Right renal cortex interstitium (tissue), 3 donors: ENCODE measurements around the gene DDX54. TPM values are rescaled to one million over a fixed set of nuclear protein-coding genes. Genes with fewer than 3 reads are reported as not detected.
"Not testable (repeated sequence)": the region's sequence is repeated elsewhere in the genome, so short reads cannot be mapped to it uniquely, and the experiment has no call there.

Experiments
- DNase-seq, 3 donors: peaks; one replicate each; pipeline ENCODE4 v3.0.0-alpha.2; 2013; ENCODE audit warnings: low read depth in 3 of 3, low spot score in 2 of 3
- polyA plus RNA-seq, 3 donors: library from polyadenylated mRNA; unstranded; fragments of 120-200 nt; gene quantifications; one replicate each; pipeline ENCODE4 v1.2.1, GENCODE V29; 2013; ENCODE audit not compliant: insufficient read length in 3 of 3

DDX54 gene
- polyA plus RNA-seq, 3 donors: 62.5 to 74.2 (median 64.0) TPM

DNA sequence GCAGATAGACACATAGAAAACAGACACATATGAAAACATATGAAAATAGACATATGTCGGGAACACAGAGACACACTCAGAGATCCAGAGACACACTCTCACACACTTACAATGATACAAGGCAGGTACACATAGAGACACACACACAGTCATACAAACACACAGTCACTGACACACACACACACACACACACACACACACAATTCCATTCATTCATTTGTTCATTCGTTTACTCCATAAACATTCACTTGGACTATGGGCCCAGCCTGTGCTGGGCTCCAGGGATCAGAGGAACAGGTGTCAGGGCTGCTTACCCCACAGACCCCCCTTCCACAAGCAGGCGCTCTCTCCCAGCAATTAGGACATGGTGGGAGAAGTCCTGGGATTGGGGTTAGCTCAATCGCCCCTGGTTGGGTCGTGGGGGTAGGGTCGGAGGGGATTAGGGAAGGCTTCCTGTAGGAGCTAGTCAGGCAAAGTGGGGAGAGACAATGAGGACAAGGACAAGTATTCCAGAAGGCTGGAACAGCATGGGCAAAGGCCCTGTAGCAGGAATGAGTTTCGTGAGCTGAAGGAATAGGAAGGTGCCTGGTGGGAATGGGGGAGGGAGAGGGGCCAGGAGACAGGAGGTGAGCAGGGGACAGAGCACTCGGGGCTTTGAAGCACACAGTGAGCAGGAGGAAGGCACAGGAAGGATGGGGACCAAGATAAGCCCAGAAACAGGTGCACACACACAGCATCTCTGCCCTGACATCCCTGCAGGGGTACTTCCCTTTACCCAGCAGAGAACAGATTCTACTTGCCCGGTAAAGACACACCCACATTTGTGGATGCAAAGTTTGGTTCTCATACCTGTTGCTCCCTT is 56.2 kb downstream of the DDX54 start:
- DNase-seq: no peak

- no peak for DNase-seq
Observed at GRCh38 chr12:113127791-113128199, 57.5 kb downstream of the DDX54 start.

DNA sequence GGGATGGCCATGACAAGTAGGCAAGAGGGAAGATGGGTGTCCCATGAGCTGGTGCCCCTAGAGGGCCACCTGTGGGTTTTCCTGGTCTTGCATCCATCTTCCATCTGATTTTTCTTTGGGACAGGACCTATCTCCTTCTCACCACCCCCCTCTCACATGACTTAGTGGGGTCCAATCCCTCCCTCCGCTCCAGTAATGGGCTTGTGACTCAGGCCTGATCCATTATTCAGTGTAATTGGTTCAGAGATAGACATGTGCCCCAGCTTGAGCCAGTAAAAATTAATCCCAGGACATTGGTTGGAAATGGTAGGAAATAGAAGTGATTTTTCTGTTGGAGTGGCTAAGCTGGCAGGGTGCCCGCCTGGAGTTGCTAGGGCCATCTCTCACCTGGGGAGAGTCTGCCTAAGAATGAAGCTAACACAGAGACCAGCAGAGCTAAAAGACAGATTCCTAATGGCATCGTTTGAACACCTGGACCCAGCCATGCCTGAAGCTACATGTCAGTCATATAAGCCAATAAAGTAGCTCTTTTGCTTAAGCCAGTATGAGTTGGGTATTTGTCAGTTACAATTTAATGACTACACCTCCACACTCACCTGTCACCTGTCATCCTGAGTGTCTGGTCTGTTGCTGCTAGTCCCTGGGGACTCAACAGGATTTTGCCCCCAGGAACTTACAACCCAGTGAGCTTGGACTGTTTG is 64.5 kb downstream of the DDX54 start:
- no peak for DNase-seq

- DNase-seq: no peak
Observed at GRCh38 chr12:113119980-113120669, 65.2 kb downstream of the DDX54 start.

DNA sequence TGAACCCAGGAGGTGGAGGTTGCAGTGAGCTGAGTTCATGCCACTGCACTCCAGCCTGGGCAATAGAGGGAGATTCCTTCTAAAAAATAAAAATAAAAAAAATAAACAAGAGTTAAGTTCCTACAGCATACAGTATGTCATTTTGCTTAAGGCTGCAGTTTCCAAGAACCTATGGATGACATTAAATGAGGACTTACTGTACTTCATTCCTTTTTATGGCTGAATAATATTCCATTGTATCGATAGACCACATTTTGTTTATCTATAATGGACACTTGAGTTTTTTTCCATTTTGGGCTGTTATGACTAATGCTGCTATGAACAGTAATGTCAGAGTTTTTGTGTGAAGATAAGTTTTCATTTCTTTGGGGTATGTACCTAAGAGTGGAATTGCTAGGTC is 67.1 kb downstream of the DDX54 start:
- DNase-seq: no peak

DNA sequence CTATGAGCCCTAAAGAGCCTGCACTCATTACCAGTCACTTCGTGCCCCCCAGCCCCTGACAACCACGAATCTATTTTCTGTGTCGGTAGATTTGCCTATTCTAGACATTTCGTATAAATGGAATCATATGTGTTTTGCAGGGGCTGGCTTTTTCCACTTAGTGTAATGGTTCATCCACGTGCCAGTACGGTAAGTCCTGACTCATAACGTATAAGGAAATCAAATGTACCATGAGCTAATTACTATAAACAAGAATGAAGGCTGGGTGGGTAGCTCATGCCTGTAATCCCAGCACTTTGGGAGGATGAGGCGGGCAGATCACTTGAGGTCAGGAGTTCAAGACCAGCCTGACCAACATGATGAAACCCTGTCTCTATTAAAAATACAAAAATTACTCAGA is 67.6 kb downstream of the DDX54 start:
- DNase-seq: not testable (repeated sequence)

- no peak for DNase-seq
Observed at GRCh38 chr12:113116875-113117274, 68.4 kb downstream of the DDX54 start.

- DNase-seq: no peak
Observed at GRCh38 chr12:113115455-113116126, 69.7 kb downstream of the DDX54 start.

GRCh38 chr12:113114447-113115178 is 70.7 kb downstream of the DDX54 start:
- no peak for DNase-seq

DNA sequence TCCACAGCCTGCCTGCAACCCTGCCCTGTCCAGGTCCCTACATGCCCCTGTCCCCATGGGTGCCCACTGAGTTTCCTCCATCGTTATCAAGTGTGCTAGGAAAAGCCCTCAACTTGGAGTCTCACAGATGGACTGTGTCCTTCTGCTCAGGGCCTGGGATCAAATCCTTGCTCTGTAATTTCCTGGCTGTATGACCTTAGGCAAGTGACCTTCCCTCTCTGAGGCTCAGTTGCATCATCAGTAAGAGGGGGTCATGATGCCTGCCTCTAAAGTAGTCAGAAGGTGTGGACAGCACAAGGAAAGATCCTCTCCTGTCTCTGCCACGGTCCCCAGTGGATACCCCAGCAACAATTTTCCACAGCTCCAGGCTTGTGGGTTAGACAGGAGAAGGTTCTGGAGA is 71.9 kb downstream of the DDX54 start:
- DNase-seq: no peak

- no peak for DNase-seq
Observed at GRCh38 chr12:113112043-113112899, 73.0 kb downstream of the DDX54 start.

DNA sequence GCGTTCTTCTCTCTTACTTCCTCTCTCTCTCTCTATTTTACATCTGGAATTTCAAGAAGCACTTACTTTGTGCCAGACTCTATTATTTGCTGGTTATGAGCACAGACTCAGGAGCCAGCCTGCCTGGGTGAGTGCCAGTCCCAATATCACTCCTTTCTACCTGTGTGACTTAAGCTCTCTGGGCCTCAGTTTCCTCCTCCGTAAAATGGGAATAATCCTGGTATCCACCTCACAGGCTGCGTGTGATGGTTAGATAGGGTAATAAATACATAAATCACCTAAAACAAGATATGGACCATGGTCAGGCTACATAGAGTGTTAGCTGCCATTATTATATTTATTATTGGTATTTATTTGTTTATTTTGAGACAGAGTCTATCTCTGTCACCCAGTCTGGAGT is 74.0 kb downstream of the DDX54 start:
- no peak for DNase-seq

DNA sequence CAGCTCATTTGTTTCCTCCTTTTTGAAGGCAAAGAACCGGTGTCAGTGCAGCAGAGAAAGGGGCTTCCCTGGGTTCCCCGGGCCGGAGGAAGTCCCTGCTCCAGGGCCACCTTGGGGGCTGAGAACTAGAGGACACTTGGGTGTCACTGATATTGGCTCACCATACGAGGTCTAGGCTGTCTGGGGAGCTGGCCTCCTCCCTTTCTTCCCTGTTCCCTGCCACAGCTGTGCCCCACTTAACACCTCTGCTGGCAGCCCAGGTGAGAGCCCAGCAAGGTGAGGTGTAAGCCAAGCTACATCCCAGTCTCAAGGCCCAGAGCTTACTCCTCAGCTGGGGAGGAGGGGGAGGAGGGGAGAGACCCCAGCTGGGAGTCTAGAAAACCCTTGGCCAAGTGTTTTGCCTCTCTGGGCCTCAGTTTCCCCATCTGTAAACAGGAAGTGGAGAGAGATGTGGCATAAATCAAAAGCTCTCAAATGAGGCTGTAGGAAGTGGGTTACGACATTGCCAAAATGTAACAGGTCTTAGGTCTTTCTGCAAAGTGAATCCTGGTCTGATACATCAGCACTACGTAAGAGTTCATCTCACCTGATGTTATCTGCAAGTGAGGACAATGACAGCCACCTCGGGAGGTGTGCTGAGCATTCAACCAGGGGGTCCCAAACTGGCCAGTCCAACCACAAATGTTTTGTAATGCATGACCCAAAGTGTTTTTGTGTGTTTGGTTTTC is 75.2 kb downstream of the DDX54 start:
- DNase-seq: no peak

DNA sequence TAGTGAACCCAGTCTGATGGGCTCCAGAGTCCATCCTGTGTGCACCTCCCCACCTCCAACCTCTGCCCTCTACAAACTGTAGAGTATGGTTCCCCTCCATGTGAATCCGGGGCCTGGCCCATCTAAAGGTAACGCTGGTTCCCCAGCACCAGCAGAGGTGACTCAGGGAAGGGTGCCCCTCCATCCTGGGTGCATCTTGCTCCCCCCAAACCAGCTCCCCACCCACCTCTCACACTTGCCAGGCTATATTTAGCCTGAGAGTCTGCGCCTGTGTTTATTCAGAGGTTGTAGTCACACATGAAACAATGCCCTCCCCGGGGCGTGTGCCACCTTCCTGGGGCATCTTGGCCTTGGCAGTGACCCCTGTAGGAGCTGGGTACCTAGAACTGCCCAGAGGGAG is 75.9 kb downstream of the DDX54 start:
- no peak for DNase-seq

- DNase-seq: no peak
Observed at GRCh38 chr12:113108308-113108707, 77.0 kb downstream of the DDX54 start.
